Loucy (cell line): ENCODE data around the gene PRLR.

Source experiments
- EZH2phosphoT487 ChIP-seq: fragments of 200-600 bp; IDR thresholded peaks from 2 replicates; pipeline ENCODE4 v1.6.1; 2018; ENCODE audit warnings: antibody characterized with exemption, mild to moderate bottlenecking, moderate library complexity, borderline replicate concordance
- TF ChIP-seq, protein P1 (sequence below): fragments of 200-600 bp; sonication (generic); conservative IDR thresholded peaks from 2 replicates; pipeline ENCODE4 v1.5.1; 2014; ENCODE audit warnings: mild to moderate bottlenecking, antibody characterized with exemption, low read length

GRCh38 chr5:35032356-35032755, 197.9 kb downstream of the PRLR start:
- TF ChIP-seq, protein P1, sequence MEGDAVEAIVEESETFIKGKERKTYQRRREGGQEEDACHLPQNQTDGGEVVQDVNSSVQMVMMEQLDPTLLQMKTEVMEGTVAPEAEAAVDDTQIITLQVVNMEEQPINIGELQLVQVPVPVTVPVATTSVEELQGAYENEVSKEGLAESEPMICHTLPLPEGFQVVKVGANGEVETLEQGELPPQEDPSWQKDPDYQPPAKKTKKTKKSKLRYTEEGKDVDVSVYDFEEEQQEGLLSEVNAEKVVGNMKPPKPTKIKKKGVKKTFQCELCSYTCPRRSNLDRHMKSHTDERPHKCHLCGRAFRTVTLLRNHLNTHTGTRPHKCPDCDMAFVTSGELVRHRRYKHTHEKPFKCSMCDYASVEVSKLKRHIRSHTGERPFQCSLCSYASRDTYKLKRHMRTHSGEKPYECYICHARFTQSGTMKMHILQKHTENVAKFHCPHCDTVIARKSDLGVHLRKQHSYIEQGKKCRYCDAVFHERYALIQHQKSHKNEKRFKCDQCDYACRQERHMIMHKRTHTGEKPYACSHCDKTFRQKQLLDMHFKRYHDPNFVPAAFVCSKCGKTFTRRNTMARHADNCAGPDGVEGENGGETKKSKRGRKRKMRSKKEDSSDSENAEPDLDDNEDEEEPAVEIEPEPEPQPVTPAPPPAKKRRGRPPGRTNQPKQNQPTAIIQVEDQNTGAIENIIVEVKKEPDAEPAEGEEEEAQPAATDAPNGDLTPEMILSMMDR = no peak
- TF ChIP-seq EZH2phosphoT487 = no peak
